ENCODE data around the gene XPO5. TPM values are rescaled to one million over a fixed set of nuclear protein-coding genes. Genes with fewer than 3 reads are reported as not detected.

The XPO5 gene
- total and polyA plus RNA-seq, 9 of the 15 experiments (the other 6 are each of a cell fraction or from before 2014, with no cell fraction given): 36.0 to 170 (median 99.1) TPM

GRCh38 chr6:43621078-43621835 lies 45.4 kb upstream of the XPO5 start (continued):
- TF ChIP-seq TARDBP (IDR thresholded peaks at IDR 0.05): no peak
- TF ChIP-seq E2F8 (IDR thresholded peaks at IDR 0.05; ENCODE audit: low read depth, partially characterized antibody): no peak
- no peak for TF ChIP-seq MXI1 (IDR thresholded peaks at IDR 0.05; ENCODE audit: low read depth, low read length)

- H3K27ac ChIP-seq (ENCODE audit: extremely low read depth, low read depth, low read length): no peak overlapping the region
- no TSS peak for BruUV-seq (replicated peaks)
- CTCF ChIA-PET (ENCODE audit: low intra/inter-chr PET ratio): no interaction called here
- H3K27me3 ChIP-seq (ENCODE audit: control insufficient read depth in 2 of 2, insufficient read depth in 2 of 2, low read length in 2 of 2): no peaks in the 10 kb centered on the region
- 0 out of 2 replicates have a peak, but pooled peaks cover 7% of the 10 kb centered on the region for H4K20me1 ChIP-seq (replicated peaks; ENCODE audit: control insufficient read depth, insufficient read depth, low read length)
- POLR2A ChIA-PET: interaction anchor here (0.8 to 8.4 kb wide), 9 partner anchors 8 to 446 kb away, joined by 3 to 135 read pairs (median 4); partner anchors contain the start of genes GTPBP2 and MAD2L1BP
- DNase-seq (ENCODE audit: extremely low read depth in 1 of 4, low spot score in 3 of 4): no peak
- WGBS (ENCODE audit: insufficient coverage, low coverage, missing lambda C conversion rate): 62% methylated on average over 9 of the region's 9 CpGs
- peaks cover 57% of the 10 kb centered on the region for H3K36me3 ChIP-seq (ENCODE audit: control insufficient read depth, insufficient read depth, low read length)
- H3K4me1 ChIP-seq (replicated peaks in 1 of 2; ENCODE audit: control insufficient read depth in 2 of 2, insufficient read depth in 2 of 2, low read length in 2 of 2): peaks cover 5 to 6% of the 10 kb centered on the region in 2 experiments; a peak in 3 of 5 replicates
- peak; percentile 61 for FAIRE-seq
- no peak overlapping the region; the same call in 1 of the 2 replicates for H3K4me2 ChIP-seq (ENCODE audit: insufficient read depth, low read length)
- in situ Hi-C loops (cut with MboI): no loop called here
- H3K9me3 ChIP-seq (replicated peaks; ENCODE audit: control insufficient read depth, insufficient read depth, low read depth, low read length): no peaks in the 10 kb centered on the region
- no peaks in the 10 kb centered on the region for H3K79me2 ChIP-seq (ENCODE audit: control insufficient read depth, insufficient read depth, low read length)
- no peak overlapping the region for H3K4me3 ChIP-seq
- H3K9ac ChIP-seq (ENCODE audit: insufficient read depth in 1 of 2, low read depth in 2 of 2, low read length in 2 of 2): no peak overlapping the region
- peak; percentile 4 for ATAC-seq
- H3K9me1 ChIP-seq (ENCODE audit: control insufficient read depth, insufficient read depth, low read length): no peaks in the 10 kb centered on the region
- intact Hi-C loops (cut with micrococcal nuclease): no loop called here
- H2AFZ ChIP-seq (ENCODE audit: low read depth, low read length): no peak overlapping the region
- no peak for TF ChIP-seq TOE1 (IDR thresholded peaks at IDR 0.05; ENCODE audit: borderline replicate concordance)
- TF ChIP-seq TOE1 (CRISPR knock-in tag; IDR thresholded peaks at IDR 0.05; ENCODE audit: borderline replicate concordance, low read depth): 0 out of 2 replicates have a peak, but pooled peaks have one; percentile 41
- TF ChIP-seq, protein P1, sequence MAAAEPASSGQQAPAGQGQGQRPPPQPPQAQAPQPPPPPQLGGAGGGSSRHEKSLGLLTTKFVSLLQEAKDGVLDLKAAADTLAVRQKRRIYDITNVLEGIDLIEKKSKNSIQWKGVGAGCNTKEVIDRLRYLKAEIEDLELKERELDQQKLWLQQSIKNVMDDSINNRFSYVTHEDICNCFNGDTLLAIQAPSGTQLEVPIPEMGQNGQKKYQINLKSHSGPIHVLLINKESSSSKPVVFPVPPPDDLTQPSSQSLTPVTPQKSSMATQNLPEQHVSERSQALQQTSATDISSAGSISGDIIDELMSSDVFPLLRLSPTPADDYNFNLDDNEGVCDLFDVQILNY (CRISPR knock-in tag; IDR thresholded peaks at IDR 0.05): no peak
- TF ChIP-seq PRMT5 (CRISPR knock-in tag; IDR thresholded peaks at IDR 0.05): no peak
- TF ChIP-seq ZMIZ1 (IDR thresholded peaks at IDR 0.05; ENCODE audit: low read depth in 2 of 2, low read length in 2 of 2): peak in 1 of 2 experiments; percentile 23; a peak in 1 of 4 replicates
- no peak for TF ChIP-seq OTX1 (CRISPR knock-in tag; IDR thresholded peaks at IDR 0.05)
- no peak for TF ChIP-seq ZNF644 (tag; IDR thresholded peaks at IDR 0.05; ENCODE audit: low read depth)
- TF ChIP-seq JUNB (CRISPR knock-in tag; conservative IDR thresholded peaks at IDR 0.05): no peak
Measured at GRCh38 chr6:43616725-43617472, 41.1 kb upstream of the XPO5 start.
